Fibroblast of lung (primary cell): Measurements from ENCODE around the gene GP1BB. TPM values are rescaled to one million over a fixed set of nuclear protein-coding genes. Genes with fewer than 3 reads are reported as not detected.

ENCODE experiments used
- DNase-seq, 2 donors: peaks; one replicate each; pipeline versions ENCODE4 v3.0.0 to v3.0.0-alpha.2; 2010; ENCODE audit warnings: low read depth in 2 of 2
- H2AFZ ChIP-seq: 2 replicates; pipeline ENCODE4 v1.5.1; 2012; ENCODE audit warnings: low read length, control low read depth, inconsistent platforms
- H3K27ac ChIP-seq: 2 replicates; pipeline ENCODE4 v1.5.1; 2011; ENCODE audit warnings: low read length, control low read depth; ENCODE audit not compliant: insufficient read depth
- H3K27me3 ChIP-seq: 2 replicates; pipeline ENCODE4 v1.5.1; 2011; ENCODE audit warnings: mild to moderate bottlenecking, low read length; ENCODE audit not compliant: control insufficient read depth, insufficient read depth
- H3K36me3 ChIP-seq: 2 replicates; pipeline ENCODE4 v1.5.1; 2011; ENCODE audit warnings: low read length; ENCODE audit not compliant: control insufficient read depth, insufficient read depth
- H3K4me1 ChIP-seq: 2 replicates; pipeline ENCODE4 v1.5.1; 2011; ENCODE audit warnings: low read length; ENCODE audit not compliant: control insufficient read depth, insufficient read depth; ENCODE audit errors: extremely low read depth
- H3K4me2 ChIP-seq: 2 replicates; pipeline ENCODE4 v1.5.1; 2011; ENCODE audit warnings: low read length, control low read depth; ENCODE audit not compliant: insufficient read depth; ENCODE audit errors: extremely low read depth
- H3K4me3 ChIP-seq, 4 experiments: fragments of 200-600 bp in 1 of 4; sonication (generic) in 1 of 4; replicated peaks in 1 of 4; 2 replicates each; pipeline ENCODE4 v1.5.1; 2011 to 2016; ENCODE audit warnings: low read length in 4 of 4, low read depth in 3 of 4, mild to moderate bottlenecking in 3 of 4, control low read depth in 2 of 4, inconsistent platforms in 1 of 4, mixed read lengths in 1 of 4; ENCODE audit not compliant: insufficient read depth in 1 of 4; ENCODE audit errors: control extremely low read depth in 1 of 4
- H3K79me2 ChIP-seq: 2 replicates; pipeline ENCODE4 v1.5.1; 2012; ENCODE audit warnings: mild to moderate bottlenecking, low read length, inconsistent platforms; ENCODE audit not compliant: control insufficient read depth, insufficient read depth
- H3K9ac ChIP-seq: 2 replicates; pipeline ENCODE4 v1.5.1; 2011; ENCODE audit warnings: mild to moderate bottlenecking, low read length, control low read depth; ENCODE audit not compliant: insufficient read depth
- H3K9me3 ChIP-seq: 2 replicates; pipeline ENCODE4 v1.5.1; 2012; ENCODE audit warnings: low read depth, low read length; ENCODE audit not compliant: control insufficient read depth, insufficient read depth
- H4K20me1 ChIP-seq: 2 replicates; pipeline ENCODE4 v1.5.1; 2011; ENCODE audit warnings: low read length; ENCODE audit not compliant: control insufficient read depth, insufficient read depth; ENCODE audit errors: extremely low read depth
- CTCF ChIP-seq, 2 donors: IDR thresholded peaks in 1 of 2; conservative IDR thresholded peaks in 1 of 2; 1 replicate in 1 of 2; 2 replicates in 1 of 2; pipeline ENCODE4 v1.5.1; 2011 to 2012; ENCODE audit warnings: low read length in 2 of 2, control low read depth in 1 of 2, inconsistent platforms in 1 of 2, low read depth in 1 of 2, mild to moderate bottlenecking in 1 of 2
- EZH2 ChIP-seq: IDR thresholded peaks from 2 replicates; pipeline ENCODE4 v1.5.1; 2012; ENCODE audit warnings: low read length, control low read depth, mild to moderate bottlenecking; ENCODE audit errors: missing control alignments
- polyA plus RNA-seq, 2 donors: library from polyadenylated mRNA; depleted of rRNA in 1 of 2; stranded (reverse) in 1 of 2; unstranded in 1 of 2; fragments of >200 nt; gene quantifications; 2 replicates each; pipeline ENCODE4 v1.2.1, GENCODE V29; 2011 to 2012; ENCODE audit warnings: missing spikeins in 1 of 2
- total RNA-seq: library from RNA; depleted of rRNA; stranded (reverse); fragments of >200 nt; gene quantifications from 2 replicates; pipeline ENCODE4 v1.2.1, GENCODE V29; 2014

Gene GP1BB
- total and polyA plus RNA-seq, 2 donors (not counting 1 experiment from before 2014, with no cell fraction given) = 0.50 to 1.8 TPM

GRCh38 chr22:19720999-19721329 is 2.4 kb upstream of the GP1BB start:
- H3K9ac ChIP-seq = no peak overlapping the region
- DNase-seq = no peak
- no peaks in the 10 kb centered on the region for H3K27me3 ChIP-seq
- no peak overlapping the region for H3K27ac ChIP-seq
- no peaks in the 10 kb centered on the region for H3K9me3 ChIP-seq
- no peak overlapping the region for H2AFZ ChIP-seq
- TF ChIP-seq EZH2 = no peak
- peaks cover 3% of the 10 kb centered on the region for H3K4me1 ChIP-seq
- no peak overlapping the region for H3K4me3 ChIP-seq
- H4K20me1 ChIP-seq = no peaks in the 10 kb centered on the region
- H3K36me3 ChIP-seq = no peaks in the 10 kb centered on the region
- no peak overlapping the region for H3K4me2 ChIP-seq
- H3K79me2 ChIP-seq = no peaks in the 10 kb centered on the region

- Histone ChIP-seq H3K9me3 (no peaks in the 10 kb centered on the region), H3K27ac (no peak overlapping the region), H2AFZ (no peak overlapping the region), H3K4me2 (no peak overlapping the region), H3K9ac (no peak overlapping the region), H3K79me2 (no peaks in the 10 kb centered on the region), H3K36me3 (no peaks in the 10 kb centered on the region), H3K4me1 (peaks cover 3% of the 10 kb centered on the region), H4K20me1 (no peaks in the 10 kb centered on the region), H3K4me3 (no peak overlapping the region), H3K27me3 (no peaks in the 10 kb centered on the region)
- DNase-seq = no peak
- TF ChIP-seq CTCF (conservative IDR thresholded peaks at IDR 0.05 in 1 of 2, IDR thresholded peaks at IDR 0.05 in 1 of 2; ENCODE audit: low read depth in 1 of 2, low read length in 2 of 2) = no peak
- no peak for TF ChIP-seq EZH2
These were observed 1.8 kb upstream of the GP1BB start for GRCh38 chr22:19721330-19722177.

GRCh38 chr22:19722178-19722981 is 959 bp upstream of the GP1BB start:
- H3K4me1 ChIP-seq = peaks cover 3% of the 10 kb centered on the region
- no peak for TF ChIP-seq EZH2
- no peak for TF ChIP-seq CTCF (conservative IDR thresholded peaks at IDR 0.05 in 1 of 2, IDR thresholded peaks at IDR 0.05 in 1 of 2; ENCODE audit: low read depth in 1 of 2, low read length in 2 of 2)
- H3K27me3 ChIP-seq = no peaks in the 10 kb centered on the region
- H4K20me1 ChIP-seq = no peaks in the 10 kb centered on the region
- no peaks in the 10 kb centered on the region for H3K36me3 ChIP-seq
- no peak overlapping the region for H3K9ac ChIP-seq
- H3K4me3 ChIP-seq = no peak overlapping the region
- DNase-seq = no peak
- H3K27ac ChIP-seq = no peak overlapping the region
- H2AFZ ChIP-seq = no peak overlapping the region
- H3K79me2 ChIP-seq = no peaks in the 10 kb centered on the region
- H3K9me3 ChIP-seq = no peaks in the 10 kb centered on the region
- H3K4me2 ChIP-seq = no peak overlapping the region
